A549 treated with AZD2906 at 1 μM for 4 hours (cell line): ENCODE data around the gene HECTD3. TPM values are rescaled to one million over a fixed set of nuclear protein-coding genes. Genes with fewer than 3 reads are reported as not detected.

Experiments
- total RNA-seq: library from RNA; stranded (reverse); fragments of 200-300 nt; extraction: Qiagen RNA extraction; gene quantifications from 5 replicates; pipeline ENCODE4 v1.2.3, GENCODE V29; 2022

HECTD3 gene
- 14.8 to 19.5 TPM (median 17.0 TPM) in 5 replicates for total RNA-seq

DNA sequence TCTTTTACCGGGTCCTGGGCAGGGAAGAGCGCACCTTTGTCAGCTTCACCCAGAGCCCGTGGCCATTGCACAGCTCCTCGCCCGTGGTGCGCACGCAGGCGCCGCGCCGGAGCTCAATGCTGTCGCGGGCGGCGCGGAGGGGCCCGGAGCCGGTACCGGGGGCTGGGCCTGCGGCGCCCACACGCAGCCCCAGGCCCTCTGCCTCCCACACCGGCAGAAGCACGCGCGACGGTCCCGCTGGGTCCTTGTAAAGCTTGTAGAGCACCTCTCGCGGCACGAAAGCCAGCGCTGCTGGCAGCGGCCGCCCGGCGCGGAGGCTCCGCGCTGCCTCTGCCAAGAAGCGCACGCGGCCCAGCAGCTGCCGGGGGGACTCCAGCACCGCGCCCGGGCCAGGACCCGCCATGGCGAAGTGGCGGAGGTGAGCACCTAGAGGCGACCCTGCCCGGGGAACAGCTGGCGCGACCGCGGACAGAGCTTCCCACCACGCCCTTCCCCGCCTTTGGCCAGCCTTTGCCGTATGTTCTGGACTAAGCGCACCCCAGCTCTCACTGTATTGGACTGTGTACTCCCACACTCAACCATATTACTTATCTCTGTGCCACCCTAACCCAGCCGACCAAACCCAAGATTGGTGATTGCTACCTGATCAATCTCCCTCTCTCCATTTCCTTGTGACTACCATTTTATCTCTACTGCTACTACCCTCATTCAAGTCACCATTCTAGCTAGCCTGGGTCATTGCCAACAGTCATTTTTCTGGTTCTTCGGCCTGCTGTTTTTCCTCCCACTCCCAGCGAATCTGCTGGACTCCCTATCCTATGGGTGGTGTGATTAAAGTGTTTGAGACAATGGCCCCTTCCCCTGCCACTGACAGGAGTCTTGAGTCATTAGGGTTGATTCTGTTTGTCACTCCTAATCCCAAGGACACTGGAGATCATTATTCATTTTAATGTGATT lies at the start of gene HECTD3:
TSS of gene HECTD3 (minus strand) at position 470 of the 957 bp plus-strand sequence. CDS start at position 403, 67 bp downstream.

DNA sequence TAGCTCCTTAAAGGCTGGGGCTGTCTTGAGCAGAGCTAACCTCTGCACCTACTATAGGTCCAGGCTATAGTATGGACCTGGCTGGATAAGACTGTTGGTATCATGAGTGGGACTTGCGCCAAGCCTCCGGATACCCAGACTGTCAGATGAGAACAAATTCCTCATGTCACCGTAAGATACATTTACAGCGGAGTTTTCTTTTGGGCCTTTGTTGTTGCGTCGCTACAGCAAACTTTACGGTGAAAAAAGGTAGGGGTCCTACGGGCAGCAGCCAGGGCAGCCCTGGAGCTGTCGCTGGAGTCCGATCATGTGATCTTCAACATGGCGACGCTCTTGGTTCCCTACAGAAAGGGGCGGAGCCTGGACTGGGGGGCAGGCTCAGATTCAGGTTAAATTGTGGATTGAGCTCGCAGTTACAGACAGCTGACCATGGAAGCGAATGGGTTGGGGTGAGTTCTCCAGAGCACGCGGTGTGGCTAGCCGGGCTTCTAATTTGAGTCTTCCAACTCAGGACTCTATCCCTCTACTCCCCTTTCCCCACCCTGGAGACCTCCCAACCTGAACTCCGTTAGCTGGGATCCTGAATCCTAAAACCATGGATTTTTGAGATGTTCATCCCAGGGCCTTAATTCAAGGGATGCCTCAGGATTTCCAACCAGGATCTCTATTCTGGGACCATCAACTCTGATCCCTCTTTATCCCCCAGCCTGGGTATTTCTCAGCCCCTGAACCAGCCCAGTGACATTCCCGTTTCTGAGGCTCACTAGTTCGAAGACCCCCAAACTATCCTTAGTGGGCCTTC lies 914 bp upstream of the HECTD3 start, which contains the start of gene UROD:
TSS of gene UROD (plus strand) at position 418 of the 802 bp plus-strand sequence. CDS start at position 430, 12 bp downstream.

Other genes with a start within 250 kb of the HECTD3 start
- gene RPS8, start 235.8 kb downstream of the HECTD3 start, total RNA-seq = 1,550 to 1,720 TPM (median 1,658 TPM) in 5 replicates
- gene BEST4, start 223.2 kb downstream of the HECTD3 start, total RNA-seq = 0.17 to 0.37 TPM (median 0.24 TPM) in 5 replicates
- 12.5 to 18.2 TPM (median 15.1 TPM) in 5 replicates for gene PLK3, start 210.9 kb downstream of the HECTD3 start, total RNA-seq
- 0.63 to 0.93 TPM (median 0.68 TPM) in 4 of 5 replicates, not detected in the other for gene DYNLT4, start 204.0 kb downstream of the HECTD3 start, total RNA-seq
- gene BTBD19, start 202.8 kb downstream of the HECTD3 start, total RNA-seq = 1.5 to 2.6 TPM (median 2.4 TPM) in 5 replicates
- gene PTCH2, start 168.1 kb downstream of the HECTD3 start, total RNA-seq = 0.11 to 0.30 TPM (median 0.23 TPM) in 5 replicates
- 15.6 to 19.8 TPM (median 16.1 TPM) in 5 replicates for gene EIF2B3, start 24.7 kb downstream of the HECTD3 start, total RNA-seq
- 46.5 to 49.7 TPM (median 48.8 TPM) in 5 replicates for gene UROD, start 930 bp upstream of the HECTD3 start, total RNA-seq
- 0.50 to 0.79 TPM (median 0.60 TPM) in 5 replicates for gene ZSWIM5, start 195.3 kb upstream of the HECTD3 start, total RNA-seq